ENCODE results near the gene SETD2. TPM values are rescaled to one million over a fixed set of nuclear protein-coding genes. Genes with fewer than 3 reads are reported as not detected.

Gene SETD2
- polyA plus RNA-seq, 1 of the 3 experiments (the other 2 are of a cell fraction): 12.1 TPM

DNA sequence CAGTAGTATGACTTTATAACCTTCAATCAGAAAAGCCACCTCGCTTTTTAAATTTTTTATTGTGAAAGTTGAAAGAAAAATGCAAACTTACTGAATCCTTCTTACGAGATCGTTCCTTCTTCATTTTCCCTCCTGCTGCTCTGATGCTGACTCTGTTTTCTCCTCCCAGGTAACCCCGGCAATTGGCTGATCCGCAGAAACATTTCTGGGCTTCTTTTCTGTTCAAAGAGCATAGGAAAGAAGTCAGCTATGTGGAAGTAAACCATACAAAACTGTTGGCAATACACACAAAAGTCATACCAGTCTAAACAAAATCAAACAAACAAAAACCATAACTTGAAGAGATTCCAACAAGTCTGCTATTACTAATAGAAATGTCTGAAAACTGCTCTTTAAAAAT lies 66.0 kb downstream of the SETD2 start (continued):
- TF ChIP-seq, protein P1, sequence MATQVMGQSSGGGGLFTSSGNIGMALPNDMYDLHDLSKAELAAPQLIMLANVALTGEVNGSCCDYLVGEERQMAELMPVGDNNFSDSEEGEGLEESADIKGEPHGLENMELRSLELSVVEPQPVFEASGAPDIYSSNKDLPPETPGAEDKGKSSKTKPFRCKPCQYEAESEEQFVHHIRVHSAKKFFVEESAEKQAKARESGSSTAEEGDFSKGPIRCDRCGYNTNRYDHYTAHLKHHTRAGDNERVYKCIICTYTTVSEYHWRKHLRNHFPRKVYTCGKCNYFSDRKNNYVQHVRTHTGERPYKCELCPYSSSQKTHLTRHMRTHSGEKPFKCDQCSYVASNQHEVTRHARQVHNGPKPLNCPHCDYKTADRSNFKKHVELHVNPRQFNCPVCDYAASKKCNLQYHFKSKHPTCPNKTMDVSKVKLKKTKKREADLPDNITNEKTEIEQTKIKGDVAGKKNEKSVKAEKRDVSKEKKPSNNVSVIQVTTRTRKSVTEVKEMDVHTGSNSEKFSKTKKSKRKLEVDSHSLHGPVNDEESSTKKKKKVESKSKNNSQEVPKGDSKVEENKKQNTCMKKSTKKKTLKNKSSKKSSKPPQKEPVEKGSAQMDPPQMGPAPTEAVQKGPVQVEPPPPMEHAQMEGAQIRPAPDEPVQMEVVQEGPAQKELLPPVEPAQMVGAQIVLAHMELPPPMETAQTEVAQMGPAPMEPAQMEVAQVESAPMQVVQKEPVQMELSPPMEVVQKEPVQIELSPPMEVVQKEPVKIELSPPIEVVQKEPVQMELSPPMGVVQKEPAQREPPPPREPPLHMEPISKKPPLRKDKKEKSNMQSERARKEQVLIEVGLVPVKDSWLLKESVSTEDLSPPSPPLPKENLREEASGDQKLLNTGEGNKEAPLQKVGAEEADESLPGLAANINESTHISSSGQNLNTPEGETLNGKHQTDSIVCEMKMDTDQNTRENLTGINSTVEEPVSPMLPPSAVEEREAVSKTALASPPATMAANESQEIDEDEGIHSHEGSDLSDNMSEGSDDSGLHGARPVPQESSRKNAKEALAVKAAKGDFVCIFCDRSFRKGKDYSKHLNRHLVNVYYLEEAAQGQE (IDR thresholded peaks at IDR 0.05; ENCODE audit: low read depth, low read length): no peak

DNA sequence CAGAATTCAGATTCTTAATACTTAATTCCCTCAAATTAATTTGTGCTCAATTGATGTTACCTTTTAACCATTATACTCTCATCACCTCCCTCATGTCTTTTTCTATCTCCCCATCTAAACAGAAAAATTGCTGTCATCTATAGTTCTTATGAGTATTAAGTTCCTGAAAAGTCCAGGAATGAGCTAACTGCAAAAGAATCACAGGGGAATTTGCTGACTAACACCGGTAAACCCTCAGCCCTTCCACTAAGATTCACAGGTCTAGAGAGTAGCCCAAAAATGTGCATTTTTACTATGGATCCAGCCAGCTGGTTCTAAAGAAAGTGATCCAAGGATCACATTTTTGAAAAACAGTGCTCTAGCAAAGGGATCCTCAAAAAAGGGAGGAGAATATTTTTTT lies 67.0 kb downstream of the SETD2 start:
- no peak for DNase-seq
- Histone ChIP-seq H4K20me1 (ENCODE audit: insufficient read depth) (no peaks in the 10 kb centered on the region; the same call in 1 of the 2 replicates), H3K9me2 (no peaks in the 10 kb centered on the region), H3K27ac (ENCODE audit: low read depth in 2 of 2, low read length in 1 of 2) (peak overlapping the region; percentile 40 to 81; a peak in 3 of 4 replicates), H3K4me1 (ENCODE audit: control insufficient read depth in 1 of 2, insufficient read depth in 2 of 2, low read depth in 1 of 2, low read length in 1 of 2) (peaks cover 2 to 15% of the 10 kb centered on the region in 2 experiments), H3K36me3 (replicated peaks in 1 of 2; ENCODE audit: control insufficient read depth in 1 of 2, insufficient read depth in 2 of 2, low read length in 1 of 2) (peaks cover 38 to 44% of the 10 kb centered on the region in 2 experiments), H3K9ac (peak overlapping the region; percentile 33; the same call in 1 of the 2 replicates), H3K9me3 (no peaks in the 10 kb centered on the region), H3F3A (replicated peaks; ENCODE audit: insufficient read depth) (peaks cover 45% of the 10 kb centered on the region), H3K4me2 (peak overlapping the region; percentile 12; the same call in 1 of the 2 replicates), H3K27me3 (ENCODE audit: insufficient read depth) (no peaks in the 10 kb centered on the region), H3K4me3 (ENCODE audit: low read depth in 2 of 2, low read length in 1 of 2) (no peak overlapping the region), H3K79me2 (ENCODE audit: insufficient read depth) (peaks cover 40% of the 10 kb centered on the region), H2AFZ (ENCODE audit: low read depth) (no peak overlapping the region)
- TF ChIP-seq RXRA (IDR thresholded peaks at IDR 0.05; ENCODE audit: borderline replicate concordance, low read depth): peak; percentile 19; the same call in 1 of the 2 replicates
- peak; percentile 79; the same call in 1 of the 2 replicates for TF ChIP-seq FOSL2 (IDR thresholded peaks at IDR 0.05; ENCODE audit: borderline replicate concordance, low read depth)
- TF ChIP-seq EZH2phosphoT487 (IDR thresholded peaks at IDR 0.05; ENCODE audit: borderline replicate concordance, low read depth): no peak
- TF ChIP-seq, protein P2, sequence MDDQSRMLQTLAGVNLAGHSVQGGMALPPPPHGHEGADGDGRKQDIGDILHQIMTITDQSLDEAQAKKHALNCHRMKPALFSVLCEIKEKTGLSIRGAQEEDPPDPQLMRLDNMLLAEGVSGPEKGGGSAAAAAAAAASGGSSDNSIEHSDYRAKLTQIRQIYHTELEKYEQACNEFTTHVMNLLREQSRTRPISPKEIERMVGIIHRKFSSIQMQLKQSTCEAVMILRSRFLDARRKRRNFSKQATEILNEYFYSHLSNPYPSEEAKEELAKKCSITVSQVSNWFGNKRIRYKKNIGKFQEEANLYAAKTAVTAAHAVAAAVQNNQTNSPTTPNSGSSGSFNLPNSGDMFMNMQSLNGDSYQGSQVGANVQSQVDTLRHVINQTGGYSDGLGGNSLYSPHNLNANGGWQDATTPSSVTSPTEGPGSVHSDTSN (IDR thresholded peaks at IDR 0.05): 0 out of 2 replicates have a peak, but pooled peaks have one; percentile 20
- TF ChIP-seq POLR2AphosphoS5 (IDR thresholded peaks at IDR 0.05; ENCODE audit: low read depth, low read length): no peak
- peak in 1 of 2 experiments; percentile 66; a peak in 1 of 4 replicates for TF ChIP-seq EP300 (IDR thresholded peaks at IDR 0.05; ENCODE audit: borderline replicate concordance in 1 of 2, low read depth in 1 of 2, low read length in 1 of 2)
- peak; percentile 78; the same call in 1 of the 2 replicates for TF ChIP-seq TEAD4 (IDR thresholded peaks at IDR 0.05; ENCODE audit: borderline replicate concordance, insufficient read depth)
- peak; percentile 58 for TF ChIP-seq TCF12 (IDR thresholded peaks at IDR 0.05)
- TF ChIP-seq JUND (IDR thresholded peaks at IDR 0.05): peak; percentile 76
- CTCF ChIA-PET: no interaction called here
- 20% methylated on average over 1 of the region's 1 CpG for WGBS (ENCODE audit: low lambda C conversion rate)
- POLR2A ChIA-PET: interaction anchor here (0.6 kb wide), 1 partner anchor 82 kb away, joined by 11 read pairs; no protein-coding TSS in a partner anchor

DNA sequence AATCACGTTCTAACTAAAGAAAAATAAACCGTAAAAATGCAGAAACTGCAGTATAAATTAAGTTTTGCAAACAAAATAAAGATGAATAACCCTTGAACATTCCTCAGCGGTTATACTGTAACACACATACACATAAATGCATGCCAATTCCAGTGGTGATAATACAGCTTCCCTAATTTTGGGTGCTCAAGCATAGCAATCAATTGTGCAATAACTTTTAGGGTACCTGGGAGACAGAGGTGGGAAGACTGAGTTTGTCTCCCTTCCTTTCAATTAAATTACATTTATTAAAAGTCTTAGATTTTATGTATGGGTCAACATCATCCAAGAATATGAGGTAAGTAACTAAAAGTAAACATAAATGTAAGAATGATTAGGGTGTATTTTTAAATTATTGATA lies 71.8 kb downstream of the SETD2 start:
- no peak overlapping the region for H3K4me2 ChIP-seq
- H3K4me3 ChIP-seq (ENCODE audit: low read depth in 2 of 2, low read length in 1 of 2): no peak overlapping the region
- no peak for DNase-seq
- peaks cover 75% of the 10 kb centered on the region for H3K79me2 ChIP-seq (ENCODE audit: insufficient read depth)
- H3K27ac ChIP-seq (ENCODE audit: low read depth in 2 of 2, low read length in 1 of 2): no peak overlapping the region
- POLR2A ChIA-PET: no interaction called here
- no peak overlapping the region for H2AFZ ChIP-seq (ENCODE audit: low read depth)
- H3K4me1 ChIP-seq (ENCODE audit: control insufficient read depth in 1 of 2, insufficient read depth in 2 of 2, low read depth in 1 of 2, low read length in 1 of 2): peaks cover 0 to 2% of the 10 kb centered on the region in 2 experiments; a peak in 2 of 4 replicates
- H3K27me3 ChIP-seq (ENCODE audit: insufficient read depth): no peaks in the 10 kb centered on the region
- CTCF ChIA-PET: no interaction called here
- H3K36me3 ChIP-seq (replicated peaks in 1 of 2; ENCODE audit: control insufficient read depth in 1 of 2, insufficient read depth in 2 of 2, low read length in 1 of 2): peaks cover 32 to 63% of the 10 kb centered on the region in 2 experiments
- peaks cover 7% of the 10 kb centered on the region for H4K20me1 ChIP-seq (ENCODE audit: insufficient read depth)
- no peaks in the 10 kb centered on the region for H3K9me2 ChIP-seq
- H3K9me3 ChIP-seq: no peaks in the 10 kb centered on the region
- WGBS (ENCODE audit: low lambda C conversion rate): 97% methylated on average over 3 of the region's 3 CpGs
- no peak overlapping the region for H3K9ac ChIP-seq
- H3F3A ChIP-seq (replicated peaks; ENCODE audit: insufficient read depth): peaks cover 26% of the 10 kb centered on the region
- TF ChIP-seq FOXJ3 (CRISPR knock-in tag; IDR thresholded peaks at IDR 0.05) (no peak), SMC3 (IDR thresholded peaks at IDR 0.05; ENCODE audit: low read depth, low read length) (no peak), NFIC (IDR thresholded peaks at IDR 0.05; ENCODE audit: borderline replicate concordance) (no peak)
- TF ChIP-seq, protein P1 (IDR thresholded peaks at IDR 0.05; ENCODE audit: low read depth, low read length): no peak
- TF ChIP-seq, protein P3, sequence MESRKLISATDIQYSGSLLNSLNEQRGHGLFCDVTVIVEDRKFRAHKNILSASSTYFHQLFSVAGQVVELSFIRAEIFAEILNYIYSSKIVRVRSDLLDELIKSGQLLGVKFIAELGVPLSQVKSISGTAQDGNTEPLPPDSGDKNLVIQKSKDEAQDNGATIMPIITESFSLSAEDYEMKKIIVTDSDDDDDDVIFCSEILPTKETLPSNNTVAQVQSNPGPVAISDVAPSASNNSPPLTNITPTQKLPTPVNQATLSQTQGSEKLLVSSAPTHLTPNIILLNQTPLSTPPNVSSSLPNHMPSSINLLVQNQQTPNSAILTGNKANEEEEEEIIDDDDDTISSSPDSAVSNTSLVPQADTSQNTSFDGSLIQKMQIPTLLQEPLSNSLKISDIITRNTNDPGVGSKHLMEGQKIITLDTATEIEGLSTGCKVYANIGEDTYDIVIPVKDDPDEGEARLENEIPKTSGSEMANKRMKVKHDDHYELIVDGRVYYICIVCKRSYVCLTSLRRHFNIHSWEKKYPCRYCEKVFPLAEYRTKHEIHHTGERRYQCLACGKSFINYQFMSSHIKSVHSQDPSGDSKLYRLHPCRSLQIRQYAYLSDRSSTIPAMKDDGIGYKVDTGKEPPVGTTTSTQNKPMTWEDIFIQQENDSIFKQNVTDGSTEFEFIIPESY (IDR thresholded peaks at IDR 0.05; ENCODE audit: borderline replicate concordance, low read depth): no peak
